Type B pancreatic cell (in vitro differentiated cells): ENCODE data around the gene SELE. TPM values are rescaled to one million over a fixed set of nuclear protein-coding genes. Genes with fewer than 3 reads are reported as not detected.

Source experiments
- DNase-seq: peaks from one replicate; pipeline ENCODE4 v3.0.0; 2021; ENCODE audit warnings: mixed read lengths; ENCODE audit not compliant: unreplicated experiment; ENCODE audit errors: extremely low spot score
- H3K27ac Mint-ChIP-seq: 2 replicates; pipeline ENCODE4 v1.8.0; 2021; ENCODE audit warnings: mild to moderate bottlenecking, mixed read lengths
- H3K27me3 Mint-ChIP-seq: 2 replicates; pipeline ENCODE4 v1.8.0; 2021; ENCODE audit warnings: mixed read lengths
- H3K36me3 Mint-ChIP-seq: 2 replicates; pipeline ENCODE4 v1.8.0; 2021; ENCODE audit warnings: mixed read lengths
- H3K4me1 Mint-ChIP-seq: one replicate; pipeline ENCODE4 v1.8.0; 2021; ENCODE audit warnings: mixed read lengths; ENCODE audit not compliant: unreplicated experiment
- H3K4me3 Mint-ChIP-seq: 2 replicates; pipeline ENCODE4 v1.8.0; 2021; ENCODE audit warnings: mild to moderate bottlenecking, mixed read lengths
- H3K9me3 Mint-ChIP-seq: 2 replicates; pipeline ENCODE4 v1.8.0; 2021; ENCODE audit warnings: mixed read lengths
- total RNA-seq: library from RNA; stranded (reverse); gene quantifications from 2 replicates; pipeline ENCODE4 v1.2.1, GENCODE V29; 2021; ENCODE audit warnings: low replicate concordance
- TF ChIP-seq, protein P1 (sequence below): fragments of 200-600 bp; sonication (generic); conservative IDR thresholded peaks from 2 replicates; pipeline ENCODE4 v1.5.0; 2021; ENCODE audit warnings: antibody characterized with exemption, mild to moderate bottlenecking

Gene SELE
- total RNA-seq, 1 donor from 2014 or later, result 0.12 TPM

- Mint-ChIP-seq H3K9me3 (no peaks in the 10 kb centered on the region), H3K27ac (peak overlapping the region; percentile 32), H3K4me3 (peak overlapping the region; percentile 67), H3K36me3 (no peaks in the 10 kb centered on the region), H3K4me1 (peaks cover 22% of the 10 kb centered on the region), H3K27me3 (no peaks in the 10 kb centered on the region)
- TF ChIP-seq, protein P1, sequence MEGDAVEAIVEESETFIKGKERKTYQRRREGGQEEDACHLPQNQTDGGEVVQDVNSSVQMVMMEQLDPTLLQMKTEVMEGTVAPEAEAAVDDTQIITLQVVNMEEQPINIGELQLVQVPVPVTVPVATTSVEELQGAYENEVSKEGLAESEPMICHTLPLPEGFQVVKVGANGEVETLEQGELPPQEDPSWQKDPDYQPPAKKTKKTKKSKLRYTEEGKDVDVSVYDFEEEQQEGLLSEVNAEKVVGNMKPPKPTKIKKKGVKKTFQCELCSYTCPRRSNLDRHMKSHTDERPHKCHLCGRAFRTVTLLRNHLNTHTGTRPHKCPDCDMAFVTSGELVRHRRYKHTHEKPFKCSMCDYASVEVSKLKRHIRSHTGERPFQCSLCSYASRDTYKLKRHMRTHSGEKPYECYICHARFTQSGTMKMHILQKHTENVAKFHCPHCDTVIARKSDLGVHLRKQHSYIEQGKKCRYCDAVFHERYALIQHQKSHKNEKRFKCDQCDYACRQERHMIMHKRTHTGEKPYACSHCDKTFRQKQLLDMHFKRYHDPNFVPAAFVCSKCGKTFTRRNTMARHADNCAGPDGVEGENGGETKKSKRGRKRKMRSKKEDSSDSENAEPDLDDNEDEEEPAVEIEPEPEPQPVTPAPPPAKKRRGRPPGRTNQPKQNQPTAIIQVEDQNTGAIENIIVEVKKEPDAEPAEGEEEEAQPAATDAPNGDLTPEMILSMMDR, result no peak
- DNase-seq, result no peak
These were observed 53.4 kb downstream of the SELE start for GRCh38 chr1:169680377-169681019.

DNA sequence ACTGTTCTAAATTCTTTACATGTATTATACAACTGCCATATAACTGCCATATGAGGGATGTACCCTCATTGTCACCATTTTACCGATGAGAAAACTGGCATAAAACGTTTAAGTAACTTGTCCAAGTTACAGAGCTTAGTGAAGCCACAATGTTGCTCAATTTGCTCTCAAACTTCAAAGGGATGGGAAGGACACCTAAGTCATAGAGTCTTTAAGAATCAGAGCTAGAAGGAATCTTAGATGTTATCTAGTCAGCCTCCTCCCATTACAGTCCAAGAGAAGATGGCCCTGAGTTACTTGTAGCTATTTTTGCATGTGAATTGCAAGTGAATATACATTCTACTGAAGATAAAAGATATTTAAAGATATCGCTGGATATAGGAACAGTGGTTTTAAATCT is 54.2 kb downstream of the SELE start:
- Mint-ChIP-seq H3K27ac (no peak overlapping the region), H3K36me3 (no peaks in the 10 kb centered on the region), H3K9me3 (no peaks in the 10 kb centered on the region), H3K4me3 (no peak overlapping the region), H3K4me1 (peaks cover 22% of the 10 kb centered on the region), H3K27me3 (no peaks in the 10 kb centered on the region)
- TF ChIP-seq, protein P1, result no peak
- no peak for DNase-seq

GRCh38 chr1:169676001-169676400 is 57.9 kb downstream of the SELE start:
- no peaks in the 10 kb centered on the region for H3K27me3 Mint-ChIP-seq
- no peak for DNase-seq
- no peaks in the 10 kb centered on the region for H3K36me3 Mint-ChIP-seq
- no peak overlapping the region for H3K4me3 Mint-ChIP-seq
- TF ChIP-seq, protein P1, result no peak
- H3K9me3 Mint-ChIP-seq, result no peaks in the 10 kb centered on the region
- H3K4me1 Mint-ChIP-seq, result peaks cover 7% of the 10 kb centered on the region
- H3K27ac Mint-ChIP-seq, result no peak overlapping the region

Other genes starting within 250 kb of the SELE start
- gene SLC19A2, start 248.1 kb downstream of the SELE start, total RNA-seq, result 19.4 and 28.1 TPM in 2 replicates
- gene F5, start 147.6 kb downstream of the SELE start, total RNA-seq, result 5.5 and 6.0 TPM in 2 replicates
- 0.31 TPM in 1 of 2 replicates, not detected in the other for gene SELP, start 104.0 kb downstream of the SELE start, total RNA-seq
- gene SELL, start 22.5 kb downstream of the SELE start, total RNA-seq, result 0.17 TPM in 1 of 2 replicates, not detected in the other
- 10.2 and 11.0 TPM in 2 replicates for gene METTL18, start 60.8 kb upstream of the SELE start, total RNA-seq
- gene SCYL3, start 159.8 kb upstream of the SELE start, total RNA-seq, result 12.4 and 12.6 TPM in 2 replicates